GM18873 (cell line): ENCODE data around the gene CHRNA9.
"Not testable (repeated sequence)": the region's sequence is repeated elsewhere in the genome, so short reads cannot be mapped to it uniquely, and the experiment has no call there.

ENCODE experiments used
- ATAC-seq: cut with Tn5 transposase; IDR thresholded peaks from one replicate; pipeline ENCODE4 v1.9.1; 2021; ENCODE audit warnings: mild to moderate bottlenecking, moderate library complexity, moderate number of reproducible peaks; ENCODE audit not compliant: unreplicated experiment, low FRiP score

Gene CHRNA9

GRCh38 chr4:40334591-40335524 is at the start of gene CHRNA9:
CHRNA9 (plus strand) TSS chr4:40335333; CDS start chr4:40335468, 135 bp downstream.
- no peak for ATAC-seq

GRCh38 chr4:40285692-40286091 is 49.4 kb upstream of the CHRNA9 start:
- no peak for ATAC-seq

GRCh38 chr4:40288566-40288965 is 46.6 kb upstream of the CHRNA9 start:
- ATAC-seq = no peak

GRCh38 chr4:40289366-40290188 is 45.6 kb upstream of the CHRNA9 start:
- no peak for ATAC-seq

- not testable (repeated sequence) for ATAC-seq
These were observed 44.4 kb upstream of the CHRNA9 start for GRCh38 chr4:40290611-40291186.

GRCh38 chr4:40292313-40292759 is 42.8 kb upstream of the CHRNA9 start:
- no peak for ATAC-seq

- ATAC-seq = no peak
These were observed 40.8 kb upstream of the CHRNA9 start for GRCh38 chr4:40294339-40294738.

GRCh38 chr4:40295030-40295429 is 40.1 kb upstream of the CHRNA9 start:
- ATAC-seq = not testable (repeated sequence)

GRCh38 chr4:40295572-40295971 is 39.6 kb upstream of the CHRNA9 start:
- no peak for ATAC-seq

- ATAC-seq = no peak
These were observed 36.0 kb upstream of the CHRNA9 start for GRCh38 chr4:40299126-40299525.

- no peak for ATAC-seq
These were observed 35.3 kb upstream of the CHRNA9 start for GRCh38 chr4:40299811-40300292.

GRCh38 chr4:40300371-40301162 is 34.6 kb upstream of the CHRNA9 start:
- ATAC-seq = no peak

- ATAC-seq = peak; percentile 52
These were observed 33.5 kb upstream of the CHRNA9 start for GRCh38 chr4:40301603-40302002.

- no peak for ATAC-seq
These were observed 31.4 kb upstream of the CHRNA9 start for GRCh38 chr4:40303751-40304150.

GRCh38 chr4:40305328-40306170 is 29.6 kb upstream of the CHRNA9 start:
- ATAC-seq = peak; percentile 47

- no peak for ATAC-seq
These were observed 28.9 kb upstream of the CHRNA9 start for GRCh38 chr4:40306226-40306625.

GRCh38 chr4:40306976-40307375 is 28.2 kb upstream of the CHRNA9 start:
- no peak for ATAC-seq

- peak; percentile 32 for ATAC-seq
These were observed 27.3 kb upstream of the CHRNA9 start for GRCh38 chr4:40307627-40308497.
